ENCODE data around the gene MEA1.

The MEA1 gene

GRCh38 chr6:42962502-42963178, 51.1 kb downstream of the MEA1 start:
- no peak for DNase-seq (ENCODE audit: low spot score)
- no peak for TF ChIP-seq CTCF (IDR thresholded peaks at IDR 0.05; ENCODE audit: extremely low read depth, missing control alignments)

DNA sequence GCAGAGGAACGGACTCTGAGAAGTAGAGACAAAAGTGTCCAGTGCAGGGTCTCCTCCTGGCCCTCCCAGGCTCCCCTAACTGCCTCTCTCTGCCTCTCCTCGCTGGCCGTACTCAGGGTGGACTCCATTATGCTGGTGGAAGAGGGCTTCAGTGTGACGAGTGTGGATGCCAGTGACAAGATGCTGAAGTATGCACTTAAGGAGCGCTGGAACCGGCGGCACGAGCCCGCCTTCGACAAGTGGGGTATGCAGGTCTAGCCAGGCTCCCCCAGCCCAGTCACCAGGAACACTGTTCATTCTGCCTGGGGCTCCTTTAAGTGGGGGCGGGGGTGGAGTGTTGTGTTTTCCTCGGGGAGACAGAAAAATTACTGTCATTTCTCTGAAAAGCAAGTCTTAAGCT, 51.6 kb downstream of the MEA1 start:
- no peak for TF ChIP-seq CTCF (IDR thresholded peaks at IDR 0.05; ENCODE audit: extremely low read depth, missing control alignments)
- no peak for DNase-seq (ENCODE audit: low spot score)
